Measurements from ENCODE around the gene EFNA3. TPM values are rescaled to one million over a fixed set of nuclear protein-coding genes. Genes with fewer than 3 reads are reported as not detected.

EFNA3 gene
- total RNA-seq, 3 donors from 2014 or later: 2.1 to 17.4 (median 5.6) TPM

- DNase-seq (no peak), ATAC-seq (no peak)
- no peak for TF ChIP-seq CTCF (IDR thresholded peaks at IDR 0.05)
- Histone ChIP-seq H3K36me3 (ENCODE audit: low read depth) (no peaks in the 10 kb centered on the region), H3K9me3 (no peaks in the 10 kb centered on the region), H3K4me3 (no peak overlapping the region), H3K4me1 (ENCODE audit: low read depth) (peaks cover 9% of the 10 kb centered on the region)
- intact Hi-C loops (cut with DNase I, micrococcal nuclease): loop anchor here (2.0 to 5.0 kb wide), 2 partner anchors 75 to 76 kb away; no protein-coding TSS in a partner anchor
Measured at GRCh38 chr1:155092641-155093040, 14.0 kb downstream of the EFNA3 start.

GRCh38 chr1:155093911-155094621 is 15.4 kb downstream of the EFNA3 start:
- H3K4me3 ChIP-seq: no peak overlapping the region
- no peaks in the 10 kb centered on the region for H3K9me3 ChIP-seq
- intact Hi-C loops (cut with DNase I, micrococcal nuclease): loop anchor here (2.0 to 5.0 kb wide), 2 partner anchors 73 to 75 kb away; no protein-coding TSS in a partner anchor
- peak in 1 of 3 donors; percentile 58 for DNase-seq
- ATAC-seq: peak; percentile 65
- TF ChIP-seq CTCF (IDR thresholded peaks at IDR 0.05): no peak
- H3K4me1 ChIP-seq (ENCODE audit: low read depth): peaks cover 9% of the 10 kb centered on the region
- no peaks in the 10 kb centered on the region for H3K36me3 ChIP-seq (ENCODE audit: low read depth)

GRCh38 chr1:155094622-155094948 is 15.9 kb downstream of the EFNA3 start:
- intact Hi-C loops (cut with DNase I, micrococcal nuclease): loop anchor here in 1 of 2 donors (5.0 kb wide), 1 partner anchor 73 kb away; no protein-coding TSS in a partner anchor
- H3K9me3 ChIP-seq: no peaks in the 10 kb centered on the region
- ATAC-seq: no peak

GRCh38 chr1:155099331-155099730 is 20.7 kb downstream of the EFNA3 start:
- H3K4me3 ChIP-seq: no peak overlapping the region
- no peak for TF ChIP-seq CTCF (IDR thresholded peaks at IDR 0.05)
- peak; percentile 62 for ATAC-seq
- H3K4me1 ChIP-seq (ENCODE audit: low read depth): peaks cover 13% of the 10 kb centered on the region
- intact Hi-C loops (cut with DNase I, micrococcal nuclease): no loop called here
- no peak for DNase-seq
- no peaks in the 10 kb centered on the region for H3K36me3 ChIP-seq (ENCODE audit: low read depth)
- no peaks in the 10 kb centered on the region for H3K9me3 ChIP-seq

More at GRCh38 chr1:155094622-155094948, 15.9 kb downstream of the EFNA3 start:
- Histone ChIP-seq H3K4me3 (no peak overlapping the region), H3K4me1 (ENCODE audit: low read depth) (peaks cover 9% of the 10 kb centered on the region), H3K36me3 (ENCODE audit: low read depth) (no peaks in the 10 kb centered on the region)
- TF ChIP-seq CTCF (IDR thresholded peaks at IDR 0.05): no peak
- DNase-seq: no peak

GRCh38 chr1:155103325-155103724 is 24.7 kb downstream of the EFNA3 start:
- no peak for ATAC-seq
- no peak for TF ChIP-seq CTCF (IDR thresholded peaks at IDR 0.05)
- Histone ChIP-seq H3K4me3 (no peak overlapping the region), H3K9me3 (no peaks in the 10 kb centered on the region), H3K36me3 (ENCODE audit: low read depth) (no peaks in the 10 kb centered on the region), H3K4me1 (ENCODE audit: low read depth) (peaks cover 10% of the 10 kb centered on the region)
- DNase-seq: peak in 1 of 3 donors; percentile 18
- intact Hi-C loops (cut with DNase I, micrococcal nuclease): no loop called here
